ENCODE results near the gene FAIM2.
"Not testable (repeated sequence)": the region's sequence is repeated elsewhere in the genome, so short reads cannot be mapped to it uniquely, and the experiment has no call there.

FAIM2 gene

DNA sequence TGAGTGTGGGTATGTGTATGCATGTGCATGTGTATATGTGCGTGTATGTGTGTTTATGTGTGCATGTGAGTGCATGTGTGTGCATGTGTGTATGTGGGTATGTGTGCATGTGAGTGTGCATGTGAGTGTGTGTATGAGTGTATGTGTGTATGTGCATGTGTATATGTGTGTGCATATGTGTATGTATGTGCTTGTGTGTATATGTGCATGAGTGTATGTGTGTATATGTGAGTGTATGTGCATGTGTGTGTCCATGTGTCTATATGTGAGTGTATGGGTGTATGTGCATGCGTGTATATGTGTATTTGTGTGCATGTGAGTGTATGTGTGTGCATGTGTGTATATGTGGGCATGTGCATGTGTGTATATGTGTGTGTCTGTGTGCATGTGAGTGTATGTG is 25.7 kb downstream of the FAIM2 start:
- DNase-seq (ENCODE audit: low spot score) = no peak

DNA sequence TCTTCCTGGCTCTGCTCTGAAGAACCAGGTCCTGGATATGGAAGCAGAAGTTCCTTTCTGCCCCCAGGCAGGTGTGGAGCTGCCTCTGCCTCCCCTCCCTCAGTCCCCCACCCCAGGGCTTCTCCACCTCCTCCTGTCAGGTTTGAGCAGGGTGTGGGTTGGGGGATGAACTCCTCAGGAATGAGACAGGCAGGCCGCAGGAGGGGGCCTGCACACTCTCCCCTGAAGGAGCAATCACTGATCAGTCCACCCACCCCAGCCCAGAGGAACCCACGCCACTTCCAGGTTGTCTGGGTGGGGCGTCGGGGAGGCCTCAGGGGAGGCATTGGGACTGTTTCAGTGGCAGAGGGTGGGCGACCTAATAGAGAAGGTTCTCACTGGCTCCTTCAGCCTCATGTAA is 26.6 kb downstream of the FAIM2 start:
- no peak for DNase-seq (ENCODE audit: low spot score)

DNA sequence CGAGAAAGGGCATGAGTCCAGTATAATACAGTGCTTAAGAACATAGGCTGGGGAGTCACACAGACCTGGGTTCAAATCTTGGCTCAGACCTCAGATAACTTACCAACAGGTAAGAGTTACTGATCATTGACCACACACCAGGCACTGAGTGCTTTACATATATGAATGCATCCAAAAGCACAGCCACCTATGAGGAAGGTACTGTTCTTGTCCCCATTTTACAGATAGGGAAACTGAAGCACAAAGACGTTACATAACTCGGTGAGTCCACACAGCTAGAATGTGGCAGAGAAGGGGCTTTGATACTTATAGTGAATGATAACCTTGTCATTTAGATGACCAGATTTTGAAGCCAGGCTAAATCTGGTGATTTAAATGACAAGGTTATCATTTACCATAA is 27.6 kb downstream of the FAIM2 start:
- DNase-seq (ENCODE audit: low spot score) = no peak

DNA sequence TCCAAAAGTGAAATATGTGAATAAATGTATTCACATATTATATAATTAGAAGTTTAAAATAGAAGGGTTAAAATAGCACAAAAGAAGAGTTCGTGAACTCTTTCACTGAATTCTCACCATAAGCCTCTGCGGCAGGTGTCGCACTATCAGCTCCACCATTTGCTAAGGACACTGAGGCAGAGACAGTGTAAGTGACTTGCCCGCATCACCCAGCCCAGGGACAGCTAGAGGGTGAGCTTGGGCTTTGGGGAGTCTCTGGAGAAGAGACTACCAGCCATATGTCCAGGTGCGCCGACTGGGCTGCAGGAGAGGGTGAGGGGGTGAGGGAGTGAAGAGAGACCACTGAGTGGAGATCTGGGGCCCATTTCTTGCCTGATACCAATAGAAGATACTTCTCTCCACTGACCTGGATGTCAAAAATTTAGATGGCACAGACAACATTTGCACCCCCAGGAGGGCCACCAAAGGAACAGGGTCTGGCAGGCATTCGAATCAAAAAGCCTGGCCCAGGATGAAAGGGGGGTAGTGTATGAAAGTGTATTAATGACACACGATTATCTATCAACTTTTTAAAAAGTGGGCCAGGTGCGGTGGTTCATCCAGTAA is 28.5 kb downstream of the FAIM2 start:
- no peak for DNase-seq (ENCODE audit: low spot score)

DNA sequence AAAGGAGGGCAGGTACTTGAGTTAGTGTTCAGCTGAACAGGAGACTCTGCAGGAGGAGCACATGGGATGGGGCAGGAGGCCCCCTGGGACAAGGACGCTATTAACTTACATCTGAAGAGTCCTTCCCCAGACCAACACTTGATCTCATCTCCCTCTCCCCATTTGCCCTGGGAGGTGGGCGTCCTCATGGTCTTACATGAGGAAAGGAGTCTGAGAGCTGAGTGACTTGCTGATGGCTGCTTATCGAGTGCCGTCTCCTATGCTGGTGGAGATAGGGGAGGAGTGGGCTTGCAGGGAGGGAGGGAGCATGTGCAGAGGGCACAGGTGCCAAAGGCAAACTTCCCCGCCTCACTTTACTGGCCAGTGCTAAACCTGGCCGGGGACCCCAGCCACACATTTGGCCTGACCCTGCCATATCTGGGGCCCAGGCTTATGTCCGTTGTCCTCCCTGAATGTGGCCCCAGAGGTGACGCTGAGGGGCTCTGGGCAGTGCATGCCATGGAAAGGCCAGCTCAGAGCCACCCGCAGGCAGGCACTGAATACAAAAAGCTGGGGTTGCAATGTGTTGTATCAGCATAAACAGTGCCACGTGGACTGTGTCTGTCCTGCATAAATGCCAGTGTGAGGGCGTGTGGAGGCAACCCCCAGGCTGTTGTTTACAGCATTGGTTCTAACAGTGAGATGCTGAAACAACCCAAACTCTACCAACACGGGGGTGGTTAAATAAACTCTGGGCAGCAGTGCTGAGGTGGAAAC is 29.4 kb downstream of the FAIM2 start:
- no peak for DNase-seq (ENCODE audit: low spot score)

DNA sequence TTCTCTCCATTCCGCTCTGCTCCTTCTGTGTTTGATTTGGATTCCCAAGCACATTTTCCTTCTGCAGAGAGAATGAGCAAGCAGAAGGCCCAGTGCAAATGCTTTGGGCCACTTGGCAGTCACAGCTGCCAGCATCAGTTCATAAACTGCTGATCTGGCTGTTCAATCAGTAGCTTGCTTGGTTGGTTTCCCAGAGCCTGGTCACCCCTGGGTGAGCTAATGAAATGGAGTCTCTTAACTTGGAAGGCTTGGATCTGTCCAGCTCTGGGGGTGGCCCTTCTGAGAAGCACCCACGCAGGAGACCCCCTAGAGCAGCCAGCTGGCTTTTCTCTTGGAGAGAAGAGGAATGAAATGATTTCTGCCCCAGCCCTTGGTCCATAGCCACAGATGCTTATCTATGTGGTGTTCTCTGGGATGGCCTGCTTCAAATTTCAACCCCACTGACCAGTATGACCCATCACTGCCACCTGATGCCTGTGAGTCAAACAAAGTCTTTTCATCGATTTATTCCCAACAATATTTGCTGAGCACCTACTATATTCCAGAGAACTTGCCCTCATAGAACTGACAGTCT is 30.3 kb downstream of the FAIM2 start:
- DNase-seq (ENCODE audit: low spot score) = no peak

DNA sequence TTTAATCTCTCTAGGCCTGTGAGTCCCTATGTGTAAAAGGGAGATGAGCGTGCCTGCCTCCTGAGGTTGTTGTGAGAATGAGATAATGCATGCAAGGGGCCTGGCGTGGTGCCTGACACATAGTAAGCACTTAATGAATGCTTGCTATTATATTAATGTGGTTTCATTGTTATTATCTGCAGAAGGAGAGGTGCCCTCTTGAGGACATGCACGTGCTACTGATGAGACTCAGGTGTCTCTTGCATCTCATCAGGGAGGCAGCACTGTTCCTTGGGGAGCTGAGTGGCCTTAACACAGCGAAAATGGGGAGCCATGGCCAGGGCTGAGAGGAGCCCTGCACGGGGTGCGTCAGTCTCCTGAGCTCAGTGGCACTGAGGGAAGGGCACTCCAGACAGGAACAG is 30.9 kb downstream of the FAIM2 start:
- DNase-seq (ENCODE audit: low spot score) = no peak

DNA sequence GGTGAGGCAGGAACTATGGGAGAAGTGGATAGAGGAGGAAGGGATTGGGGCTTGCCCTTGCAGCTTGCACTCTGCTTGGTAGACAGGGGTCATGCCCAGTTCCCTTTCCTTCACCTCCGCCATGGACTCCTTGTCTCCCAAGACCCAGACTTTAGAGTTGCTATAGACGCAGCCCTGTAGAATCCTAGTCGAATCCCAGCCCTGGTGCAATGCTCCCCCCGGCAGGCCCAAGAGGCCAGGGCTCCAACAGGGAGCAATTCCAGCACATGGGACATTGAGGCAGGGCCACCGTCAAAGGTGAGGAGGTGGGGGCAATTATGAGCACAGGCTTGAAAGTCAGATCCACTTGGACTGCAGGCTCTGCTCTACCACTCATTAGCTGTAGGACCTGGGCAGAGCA is 31.3 kb downstream of the FAIM2 start:
- DNase-seq (ENCODE audit: low spot score) = no peak

DNA sequence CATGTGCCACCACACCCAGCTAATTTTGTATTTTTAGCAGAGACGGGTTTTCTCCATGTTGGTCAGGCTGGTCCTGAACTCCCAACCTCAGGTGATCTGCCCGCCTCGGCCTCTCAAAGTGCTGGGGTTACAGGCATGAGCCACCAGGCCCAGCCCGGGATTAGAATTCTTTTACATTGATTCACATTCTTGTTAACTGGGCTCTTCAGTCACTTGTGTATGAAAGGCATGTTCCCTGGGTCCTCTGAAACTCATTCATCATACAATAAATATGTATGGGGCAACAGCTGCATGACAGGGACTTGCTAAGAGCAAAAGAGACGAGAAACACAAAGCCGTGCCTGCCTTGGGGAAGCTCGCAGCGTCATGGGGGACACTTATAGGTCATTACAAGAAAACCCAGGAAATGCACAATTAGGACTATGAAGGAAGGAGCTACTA is 31.9 kb downstream of the FAIM2 start:
- not testable (repeated sequence) for DNase-seq (ENCODE audit: low spot score)

DNA sequence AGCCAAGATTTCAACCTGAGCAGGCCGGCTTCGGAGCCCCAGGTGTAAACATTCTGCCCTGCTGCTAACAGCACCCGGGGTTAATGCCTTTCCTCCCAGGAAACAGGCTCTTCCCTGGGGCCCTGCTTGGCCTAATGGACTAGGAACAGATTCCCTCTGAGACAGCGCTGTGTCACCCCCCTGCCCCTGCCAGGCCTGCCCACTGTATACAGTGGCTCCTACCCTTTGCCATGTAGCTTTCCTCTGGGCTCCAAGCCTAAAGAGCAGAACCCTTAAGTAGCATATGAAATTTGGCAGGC is 32.5 kb downstream of the FAIM2 start:
- no peak for DNase-seq (ENCODE audit: low spot score)

DNA sequence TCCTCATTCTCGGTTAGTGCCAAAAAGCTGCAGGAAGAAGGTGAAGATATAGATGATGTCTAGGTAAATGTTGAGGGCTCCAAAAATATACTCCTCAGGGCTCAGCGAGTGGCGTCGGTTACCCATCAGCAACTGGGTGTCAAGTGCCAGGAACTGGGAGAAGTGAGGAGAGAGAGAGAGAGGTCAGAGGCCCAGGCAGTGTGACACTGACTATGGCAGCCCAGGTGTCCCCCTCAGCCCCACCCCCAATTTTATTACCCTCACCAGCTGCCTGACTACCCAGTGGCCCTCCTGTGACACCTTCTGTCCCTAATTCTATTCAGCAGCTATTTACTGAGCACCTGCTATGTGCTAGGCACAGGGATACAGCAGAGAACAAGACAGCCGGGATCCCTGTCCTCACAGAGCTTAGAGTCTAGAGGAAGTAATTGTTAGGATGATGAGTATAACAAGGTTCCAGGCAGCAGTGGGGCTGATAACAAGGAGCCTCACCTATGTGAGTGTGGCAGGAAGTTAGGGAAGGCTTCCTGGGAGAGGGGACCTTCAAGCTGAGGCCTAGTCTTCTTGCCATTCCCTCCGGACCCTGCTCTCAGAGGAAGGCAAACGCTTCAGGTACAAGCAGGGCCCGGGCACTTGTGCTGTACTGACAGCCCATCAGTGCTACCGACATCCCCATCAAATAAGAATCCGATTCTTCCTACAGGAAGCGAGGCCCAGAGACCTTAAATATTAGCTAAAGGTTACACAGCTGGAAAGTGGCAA is 33.0 kb downstream of the FAIM2 start:
- no peak for DNase-seq (ENCODE audit: low spot score)

DNA sequence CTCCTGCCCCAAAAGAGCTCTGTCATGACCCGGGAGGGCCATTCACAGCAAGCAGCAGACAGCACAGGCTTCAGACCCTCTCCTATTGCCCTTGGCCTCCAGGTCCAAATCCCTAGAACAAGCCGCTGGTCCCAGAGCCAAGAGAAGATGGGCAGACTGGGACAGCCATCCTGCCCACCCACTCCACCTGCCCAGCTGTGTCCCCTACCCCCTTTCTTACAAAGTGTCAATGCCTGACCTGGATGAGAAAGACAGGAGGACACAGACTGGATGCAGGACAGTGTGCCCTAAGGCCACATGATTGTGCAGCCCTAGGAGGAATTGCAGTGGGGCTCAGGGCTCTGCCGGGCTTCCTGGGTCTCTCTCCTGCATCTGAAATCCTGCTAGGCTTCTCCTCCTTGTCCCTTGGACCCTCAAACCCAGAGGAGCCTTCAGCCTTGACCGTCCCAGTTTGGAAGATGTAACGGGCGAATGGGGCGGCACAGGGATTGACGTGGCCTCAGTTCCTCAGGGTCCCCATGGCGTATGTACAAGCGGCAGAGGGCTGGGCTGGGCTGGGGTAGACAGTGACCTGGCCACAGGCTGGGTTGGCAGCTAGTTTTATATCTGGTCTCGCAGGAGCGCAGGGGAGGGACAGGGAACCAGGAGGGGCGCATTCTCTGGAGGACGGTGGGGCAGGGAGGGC is 33.7 kb downstream of the FAIM2 start:
- DNase-seq (ENCODE audit: low spot score) = no peak

DNA sequence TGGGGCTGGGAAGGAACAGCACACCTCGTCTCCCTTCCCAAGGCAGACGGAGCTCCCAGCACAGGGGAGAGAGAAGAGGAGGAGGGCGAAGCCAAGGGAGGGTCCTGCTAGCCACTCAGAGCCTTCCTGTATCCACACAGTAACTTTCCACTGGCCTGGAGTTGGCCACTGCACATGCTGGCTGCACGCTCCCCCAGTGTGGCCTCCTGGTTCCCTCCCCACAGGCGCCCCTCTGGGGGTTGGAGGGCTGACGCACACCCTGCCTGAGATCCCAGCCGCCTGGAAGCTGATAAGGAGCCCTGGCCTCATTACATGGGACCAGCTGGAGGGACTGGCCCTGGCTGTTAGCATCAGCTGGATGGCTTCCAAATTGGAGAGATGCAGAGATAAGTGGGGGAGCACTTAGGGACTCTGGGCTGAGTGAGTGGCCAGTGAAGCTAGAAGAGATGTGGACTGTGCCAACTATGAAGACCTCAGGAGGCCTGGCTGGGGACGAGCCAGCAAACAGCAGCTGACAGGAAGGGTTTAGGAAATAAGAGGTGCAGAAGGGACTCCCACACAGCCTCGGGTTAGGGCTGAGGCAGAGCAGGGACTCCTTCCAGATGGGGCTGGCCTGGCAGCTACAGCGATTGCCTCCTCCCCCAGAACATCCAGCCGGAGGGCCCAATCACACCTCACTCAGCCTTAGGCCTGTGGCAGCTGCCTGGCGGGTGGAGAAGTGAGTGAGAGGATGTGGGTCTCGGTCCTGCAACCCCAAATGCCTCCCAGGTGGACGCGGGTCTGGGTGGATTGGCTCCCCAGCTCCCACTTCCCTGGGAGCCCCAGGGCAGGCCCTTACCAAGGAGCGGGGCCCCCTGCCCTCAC is 34.5 kb downstream of the FAIM2 start:
- no peak for DNase-seq (ENCODE audit: low spot score)

DNA sequence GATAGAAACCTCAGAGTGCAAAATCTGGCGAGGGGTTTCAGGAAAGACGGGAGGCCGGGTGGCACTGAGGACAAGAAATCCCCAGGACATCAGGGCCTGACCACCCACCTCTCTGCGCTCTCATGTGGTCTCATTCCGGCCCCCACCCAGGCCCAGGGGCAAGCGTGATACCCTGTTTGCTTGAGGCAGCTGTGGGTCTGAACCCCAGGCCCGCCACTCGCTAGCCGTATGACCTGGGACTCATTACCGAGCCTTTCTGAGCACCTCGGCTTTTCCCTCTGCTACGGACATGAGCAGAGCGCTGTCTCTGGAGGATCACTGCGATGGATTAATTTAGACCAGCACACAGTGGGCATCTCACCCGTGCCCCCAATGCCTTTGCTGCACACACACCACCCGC is 35.3 kb downstream of the FAIM2 start:
- DNase-seq (ENCODE audit: low spot score) = no peak

DNA sequence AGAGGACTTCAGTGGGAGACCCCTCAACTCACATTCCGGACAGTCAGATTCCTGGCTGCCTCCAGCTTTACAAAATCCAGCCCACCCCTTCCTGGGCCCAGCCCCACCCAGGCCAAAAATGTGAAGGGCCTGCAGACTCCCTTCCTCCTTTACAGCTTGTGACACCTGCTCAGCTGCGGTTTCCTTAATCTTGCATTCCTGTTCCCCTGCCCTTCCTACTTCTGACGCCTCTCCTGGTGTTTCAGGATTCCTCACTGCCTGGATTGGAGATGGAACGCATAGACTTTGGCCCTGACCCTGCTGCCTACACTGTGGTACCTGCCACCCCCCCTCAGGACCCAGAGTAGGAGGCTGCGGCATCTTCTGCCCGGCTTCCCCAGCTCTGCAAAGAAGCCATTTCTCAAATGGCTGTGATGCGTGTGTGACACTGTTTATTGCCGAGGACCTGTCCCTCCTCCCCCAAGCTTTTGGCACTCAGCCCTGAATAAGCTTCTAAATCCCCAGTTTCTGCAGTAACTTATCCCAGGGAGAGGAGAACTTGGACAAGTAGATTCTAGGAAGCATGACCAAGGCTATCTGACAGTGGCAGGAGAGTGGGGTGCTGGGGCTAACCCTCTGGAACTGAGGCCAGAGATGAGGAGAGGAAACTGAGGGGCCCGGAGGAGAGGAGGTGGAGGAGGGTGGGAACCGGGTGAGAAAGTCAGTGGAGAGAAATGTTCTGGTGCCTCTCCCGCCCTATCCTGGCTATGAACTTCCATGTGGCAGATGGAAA is 35.9 kb downstream of the FAIM2 start:
- no peak for DNase-seq (ENCODE audit: low spot score)

DNA sequence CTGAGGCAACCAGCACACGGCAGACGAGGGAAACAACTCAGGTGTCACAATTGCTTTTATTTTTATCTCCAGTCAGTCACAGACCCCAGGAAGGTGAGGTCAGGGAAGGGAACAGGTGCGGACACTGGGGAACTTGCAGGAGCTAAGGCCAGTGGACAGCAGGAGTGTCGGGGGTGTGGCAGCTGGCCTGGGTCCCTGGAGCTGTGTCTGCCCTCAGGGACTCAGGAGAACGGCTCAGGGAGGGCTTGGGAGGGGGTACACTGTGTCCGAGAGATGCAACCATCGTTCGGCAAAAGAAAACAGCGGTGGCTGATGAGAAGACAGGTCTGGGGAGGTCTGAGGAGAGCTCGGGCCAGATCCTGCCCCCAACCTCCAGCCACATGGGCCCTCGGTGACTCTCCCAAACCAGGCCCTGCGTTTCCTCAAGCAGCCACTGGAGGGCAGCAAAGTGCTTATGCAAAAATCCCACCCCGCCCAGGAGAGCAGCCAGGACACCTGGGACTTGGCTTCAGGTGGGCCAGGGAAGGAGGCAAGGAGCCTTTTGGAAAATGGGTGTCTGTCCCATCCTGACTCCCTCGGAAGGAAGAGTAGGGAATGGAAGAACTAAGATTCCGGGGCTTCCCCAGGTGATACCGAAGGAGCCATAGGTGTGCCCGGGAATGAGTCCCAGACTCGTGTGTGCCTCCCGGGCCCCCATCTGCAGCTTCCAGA is 36.7 kb downstream of the FAIM2 start:
- peak; percentile 73 for DNase-seq (ENCODE audit: low spot score)

DNA sequence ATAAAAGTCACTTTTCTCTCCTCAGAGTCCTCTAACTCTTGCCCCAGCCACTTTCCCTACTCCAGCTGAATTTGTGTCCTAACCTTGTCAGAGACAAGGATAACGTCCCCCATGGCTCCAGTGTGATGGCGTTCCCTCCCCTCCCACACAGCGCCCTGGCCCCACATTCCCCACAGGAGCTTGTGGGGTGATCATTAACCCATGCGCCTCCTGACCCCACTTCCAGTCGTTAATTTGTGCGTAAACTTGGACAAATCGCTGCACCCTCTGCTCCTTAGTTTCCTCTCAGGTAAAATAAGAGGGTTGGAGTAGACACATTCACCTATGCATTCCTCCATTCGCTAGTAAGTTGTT is 37.9 kb downstream of the FAIM2 start:
- DNase-seq (ENCODE audit: low spot score) = no peak

DNA sequence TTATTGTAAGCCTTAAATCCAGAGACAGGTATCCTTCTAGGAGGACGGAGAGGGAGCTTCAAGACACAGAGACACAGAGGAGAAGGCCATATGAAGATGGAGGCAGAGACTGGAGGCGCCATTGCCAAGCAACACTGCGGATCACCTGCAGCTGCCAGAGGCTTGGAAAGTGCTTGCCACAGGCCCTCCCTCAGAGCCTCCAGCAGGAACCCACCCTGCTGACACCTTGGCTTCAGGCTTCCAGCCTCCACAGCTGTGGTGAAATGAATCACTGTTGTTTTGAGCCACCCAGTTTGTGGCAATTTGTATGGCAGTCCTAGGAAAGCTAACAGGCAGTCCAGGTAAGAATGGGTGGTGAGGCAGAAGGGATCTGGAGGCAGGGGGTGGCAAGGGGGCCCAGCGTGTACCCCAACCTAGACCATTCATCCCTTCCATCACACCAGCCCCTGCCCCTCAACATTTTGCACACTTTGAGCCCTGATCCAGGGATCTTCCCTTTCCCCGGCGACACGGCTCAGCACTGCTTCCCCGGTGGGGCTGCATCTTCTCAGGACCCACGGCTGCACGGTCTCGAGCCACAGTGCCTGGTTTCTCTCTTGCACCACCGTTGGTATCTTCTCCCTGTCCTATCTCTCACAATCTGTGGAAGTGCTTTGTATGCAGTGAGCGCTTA is 38.5 kb downstream of the FAIM2 start:
- no peak for DNase-seq (ENCODE audit: low spot score)

DNA sequence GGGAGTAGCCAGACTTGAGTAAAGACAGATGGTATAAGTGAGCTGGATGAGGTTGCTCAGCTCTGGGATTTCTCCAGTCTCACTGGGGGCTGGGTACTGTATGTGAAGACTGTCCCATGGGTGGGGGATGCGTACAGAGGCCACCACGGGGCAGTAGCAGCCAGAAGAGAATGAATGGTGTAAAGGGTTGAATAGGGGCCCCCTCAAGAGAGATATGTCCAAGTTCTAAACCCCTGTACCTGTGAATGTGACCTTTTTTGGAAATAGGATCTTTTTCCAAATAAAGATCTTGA is 39.0 kb downstream of the FAIM2 start:
- DNase-seq (ENCODE audit: low spot score) = no peak

Data from CD4-positive, alpha-beta T cell treated with Interleukin-15 for 4 hours (primary cell).